AG04450 (cell line): ENCODE data around the gene PREX1. TPM values are rescaled to one million over a fixed set of nuclear protein-coding genes. Genes with fewer than 3 reads are reported as not detected.

Experiments used
- CTCF ChIA-PET: fragments of 300-600, 350-600 bp; formaldehyde crosslinking; extraction: SDS; loops from one replicate; lab custom pipeline; 2022; ENCODE audit warnings: antibody characterized with exemption, inconsistent platforms; lab: Charles Lee
- POLR2A ChIA-PET: fragments of 350-600 bp; formaldehyde crosslinking; extraction: SDS; loops from one replicate; lab custom pipeline; 2021; ENCODE audit warnings: antibody characterized with exemption, inconsistent platforms; lab: Yijun Ruan, JAX
- DNase-seq: peaks from one replicate; pipeline ENCODE4 v3.0.0-alpha.2; 2011; ENCODE audit warnings: low read depth, low spot score
- H3K27ac ChIP-seq: one replicate; pipeline ENCODE4 v1.5.1; 2012; ENCODE audit warnings: low read depth, low read length, control low read depth
- H3K27me3 ChIP-seq: one replicate; pipeline ENCODE4 v1.6.0; 2012; ENCODE audit warnings: low read length; ENCODE audit not compliant: control insufficient read depth, insufficient read depth
- H3K4me3 ChIP-seq: 2 replicates; pipeline ENCODE4 v1.5.1; 2011; ENCODE audit warnings: mild to moderate bottlenecking, low read depth, low read length, control low read depth
- H3K9me3 ChIP-seq: 2 replicates; pipeline ENCODE4 v1.5.1; 2012; ENCODE audit warnings: low read length; ENCODE audit not compliant: control insufficient read depth, insufficient read depth
- polyA plus RNA-seq: library from polyadenylated mRNA; depleted of rRNA; stranded (reverse); fragments of >200 nt; gene quantifications from 2 replicates; pipeline ENCODE4 v1.2.3, GENCODE V29; 2011
- TF ChIP-seq, protein P1 (sequence below): IDR thresholded peaks from 2 replicates; pipeline ENCODE4 v1.5.1; 2011; ENCODE audit warnings: low read depth, low read length, control low read depth, inconsistent platforms

The PREX1 gene
- polyA plus RNA-seq, 1 experiment = 0.69 TPM

- TF ChIP-seq, protein P1, sequence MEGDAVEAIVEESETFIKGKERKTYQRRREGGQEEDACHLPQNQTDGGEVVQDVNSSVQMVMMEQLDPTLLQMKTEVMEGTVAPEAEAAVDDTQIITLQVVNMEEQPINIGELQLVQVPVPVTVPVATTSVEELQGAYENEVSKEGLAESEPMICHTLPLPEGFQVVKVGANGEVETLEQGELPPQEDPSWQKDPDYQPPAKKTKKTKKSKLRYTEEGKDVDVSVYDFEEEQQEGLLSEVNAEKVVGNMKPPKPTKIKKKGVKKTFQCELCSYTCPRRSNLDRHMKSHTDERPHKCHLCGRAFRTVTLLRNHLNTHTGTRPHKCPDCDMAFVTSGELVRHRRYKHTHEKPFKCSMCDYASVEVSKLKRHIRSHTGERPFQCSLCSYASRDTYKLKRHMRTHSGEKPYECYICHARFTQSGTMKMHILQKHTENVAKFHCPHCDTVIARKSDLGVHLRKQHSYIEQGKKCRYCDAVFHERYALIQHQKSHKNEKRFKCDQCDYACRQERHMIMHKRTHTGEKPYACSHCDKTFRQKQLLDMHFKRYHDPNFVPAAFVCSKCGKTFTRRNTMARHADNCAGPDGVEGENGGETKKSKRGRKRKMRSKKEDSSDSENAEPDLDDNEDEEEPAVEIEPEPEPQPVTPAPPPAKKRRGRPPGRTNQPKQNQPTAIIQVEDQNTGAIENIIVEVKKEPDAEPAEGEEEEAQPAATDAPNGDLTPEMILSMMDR = no peak
Measured at GRCh38 chr20:48738399-48739304, 89.1 kb downstream of the PREX1 start.

DNA sequence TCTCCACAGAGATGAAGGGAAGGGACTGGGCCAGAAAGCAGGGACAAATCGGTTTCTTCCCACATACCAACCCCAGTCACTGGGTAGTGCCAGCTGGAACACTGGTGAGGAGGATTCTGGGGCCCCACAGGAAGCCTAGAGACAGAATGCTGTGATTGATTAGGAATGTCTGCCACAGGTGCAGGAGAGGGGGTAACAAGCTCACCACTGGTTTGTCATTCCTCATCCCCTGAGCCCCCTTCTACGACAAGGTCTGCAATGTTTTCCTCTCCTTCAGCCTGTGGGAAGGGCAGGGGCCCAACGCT lies 89.8 kb downstream of the PREX1 start:
- Histone ChIP-seq H3K27ac (no peak overlapping the region), H3K9me3 (no peaks in the 10 kb centered on the region), H3K27me3 (peaks cover 8% of the 10 kb centered on the region), H3K4me3 (no peak overlapping the region)
- ChIA-PET CTCF (no interaction called here), POLR2A (no interaction called here)
- TF ChIP-seq, protein P1 = no peak
- no peak for DNase-seq

More at GRCh38 chr20:48738399-48739304, 89.1 kb downstream of the PREX1 start:
- no peak overlapping the region for H3K27ac ChIP-seq
- no peak overlapping the region for H3K4me3 ChIP-seq
- CTCF ChIA-PET = no interaction called here
- H3K9me3 ChIP-seq = no peaks in the 10 kb centered on the region
- peaks cover 8% of the 10 kb centered on the region for H3K27me3 ChIP-seq
- DNase-seq = no peak
- POLR2A ChIA-PET = no interaction called here

GRCh38 chr20:48737434-48738093 lies 90.2 kb downstream of the PREX1 start:
- Histone ChIP-seq H3K9me3 (no peaks in the 10 kb centered on the region), H3K4me3 (no peak overlapping the region), H3K27me3 (peaks cover 8% of the 10 kb centered on the region), H3K27ac (no peak overlapping the region)
- DNase-seq = no peak
- ChIA-PET CTCF (no interaction called here), POLR2A (no interaction called here)
- TF ChIP-seq, protein P1 = no peak

DNA sequence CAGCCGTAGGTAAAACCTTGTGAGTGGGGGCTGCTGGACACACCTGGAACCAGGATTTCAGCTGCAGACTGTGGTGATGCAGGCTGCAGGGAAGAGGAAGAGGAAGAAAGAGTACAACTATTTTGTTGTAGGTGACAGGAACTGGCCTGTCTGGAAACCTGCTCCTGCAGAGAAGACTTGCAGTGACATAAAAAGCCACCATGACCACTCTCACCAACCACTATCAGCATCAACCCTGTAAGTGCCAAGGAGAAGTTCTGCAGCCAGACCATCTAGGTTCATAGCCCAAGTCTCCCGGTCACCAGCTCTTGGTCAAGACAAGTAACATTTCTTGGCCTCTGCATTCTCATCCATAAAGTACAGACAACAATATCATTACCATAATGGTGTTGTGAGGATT lies 91.2 kb downstream of the PREX1 start:
- ChIA-PET POLR2A (no interaction called here), CTCF (no interaction called here)
- no peak for DNase-seq
- no peak overlapping the region for H3K27ac ChIP-seq
- H3K9me3 ChIP-seq = no peaks in the 10 kb centered on the region
- H3K4me3 ChIP-seq = no peak overlapping the region
- TF ChIP-seq, protein P1 = no peak
- H3K27me3 ChIP-seq = peaks cover 8% of the 10 kb centered on the region

- TF ChIP-seq, protein P1 = no peak
- Histone ChIP-seq H3K27ac (no peak overlapping the region), H3K9me3 (no peaks in the 10 kb centered on the region), H3K4me3 (no peak overlapping the region), H3K27me3 (peaks cover 8% of the 10 kb centered on the region)
- DNase-seq = no peak
- ChIA-PET POLR2A (no interaction called here), CTCF (no interaction called here)
Measured at GRCh38 chr20:48736231-48736630, 91.6 kb downstream of the PREX1 start.
